T-helper 9 cell (primary cell): ENCODE measurements around the gene RAB5IF.
"Not testable (repeated sequence)": the region's sequence is repeated elsewhere in the genome, so short reads cannot be mapped to it uniquely, and the experiment has no call there.

Experiments used
- DNase-seq: peaks from one replicate; pipeline ENCODE4 v3.0.0-alpha.2; 2020
- total RNA-seq, 2 donors: gene quantifications; one replicate each; lab custom pipeline; 2026; lab: John Stamatoyannopoulos, UW

RAB5IF gene, protein sequence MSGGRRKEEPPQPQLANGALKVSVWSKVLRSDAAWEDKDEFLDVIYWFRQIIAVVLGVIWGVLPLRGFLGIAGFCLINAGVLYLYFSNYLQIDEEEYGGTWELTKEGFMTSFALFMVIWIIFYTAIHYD
- 5.5 to 13.5 reads per million in 2 donors for total RNA-seq

DNA sequence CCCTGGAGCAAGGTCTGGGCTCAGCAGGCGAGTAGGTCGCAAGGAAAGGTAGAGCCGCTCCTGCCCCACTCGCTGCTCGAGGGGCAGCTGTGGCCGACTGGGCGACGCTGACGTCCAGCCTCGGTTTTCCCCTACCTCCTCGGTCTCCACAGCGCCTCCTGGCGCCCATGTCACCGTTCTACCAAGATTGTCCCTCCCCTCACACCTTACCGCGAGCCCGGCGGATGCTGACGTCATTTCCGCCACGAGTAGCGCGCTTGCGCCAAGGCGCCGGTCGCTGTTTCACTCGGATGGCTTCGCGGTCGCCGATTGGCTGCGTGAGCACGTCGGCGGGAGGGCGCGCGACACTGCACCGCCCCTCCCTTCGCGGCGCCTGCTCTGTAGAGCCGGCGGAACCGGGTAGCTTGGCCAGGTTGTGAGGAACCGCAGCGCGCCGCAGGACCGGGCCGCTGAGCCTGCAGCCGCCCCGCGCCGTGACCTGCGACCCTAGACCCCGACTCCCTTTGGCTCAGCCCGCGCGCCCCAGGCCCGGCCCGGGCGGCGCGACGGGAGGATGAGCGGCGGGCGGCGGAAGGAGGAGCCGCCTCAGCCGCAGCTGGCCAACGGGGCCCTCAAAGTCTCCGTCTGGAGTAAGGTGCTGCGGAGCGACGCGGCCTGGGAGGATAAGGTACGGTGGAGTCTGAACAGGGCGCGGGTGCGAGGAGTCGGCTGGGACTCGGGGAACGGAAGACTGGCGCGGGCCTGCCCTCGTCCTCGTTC lies at the start of gene RAB5IF:
Gene RAB5IF (plus strand): TSS at position 381 of the 759 bp plus-strand sequence. CDS start 173 bp downstream, at position 554.
- peak; percentile 99 for DNase-seq

- DNase-seq, result no peak
These were observed 42.9 kb upstream of the RAB5IF start for GRCh38 chr20:36562724-36563123.

GRCh38 chr20:36563374-36563773 lies 42.2 kb upstream of the RAB5IF start:
- no peak for DNase-seq

- DNase-seq, result not testable (repeated sequence)
These were observed 41.4 kb upstream of the RAB5IF start for GRCh38 chr20:36564078-36564725.

- DNase-seq, result not testable (repeated sequence)
These were observed 40.9 kb upstream of the RAB5IF start for GRCh38 chr20:36564726-36565121.

- no peak for DNase-seq
These were observed 40.1 kb upstream of the RAB5IF start for GRCh38 chr20:36565520-36565919.

- no peak for DNase-seq
These were observed 35.6 kb upstream of the RAB5IF start for GRCh38 chr20:36569847-36570429.

- no peak for DNase-seq
These were observed 33.7 kb upstream of the RAB5IF start for GRCh38 chr20:36571564-36572504.

GRCh38 chr20:36572701-36573102 lies 32.9 kb upstream of the RAB5IF start:
- DNase-seq, result peak; percentile 52

DNA sequence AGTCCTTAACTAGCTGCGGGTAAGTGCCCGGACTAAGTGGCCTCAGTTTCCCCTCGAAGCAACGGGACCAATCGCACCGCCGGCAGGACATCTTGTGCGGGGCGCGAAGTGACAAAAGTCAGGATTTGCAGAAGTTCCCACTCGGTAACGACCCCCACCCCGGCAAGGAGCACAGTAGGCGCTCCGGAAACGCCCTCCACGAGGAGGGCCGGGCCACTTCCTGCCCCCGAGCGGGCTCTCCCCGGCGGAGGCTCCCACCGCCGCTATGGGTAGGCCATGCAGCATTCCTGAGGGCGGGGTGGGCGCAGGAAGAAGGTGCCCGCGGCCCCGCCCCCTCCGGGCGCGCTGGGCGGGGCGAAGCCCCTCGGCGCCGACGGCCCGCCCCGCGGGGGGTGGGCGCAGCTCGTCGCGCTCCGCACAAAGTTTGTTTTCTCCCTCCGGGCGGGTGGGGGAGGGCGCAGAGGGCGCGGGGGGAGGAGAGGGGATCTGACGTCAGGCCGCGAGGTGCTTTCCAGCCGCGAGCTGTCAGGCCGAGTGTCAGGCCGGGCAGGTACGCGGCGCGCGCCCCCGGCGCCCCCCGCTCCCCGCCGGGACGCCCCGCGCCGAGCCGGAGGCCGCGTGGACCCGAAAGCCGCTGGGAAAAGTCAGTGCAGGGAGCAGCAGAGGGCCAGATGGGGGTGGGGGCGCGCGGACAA lies 32.3 kb upstream of the RAB5IF start, which contains the start of gene TGIF2:
Gene TGIF2 (plus strand): TSS at position 495 of the 695 bp plus-strand sequence. CDS start 5,178 bp downstream, outside the sequence.
- peak; percentile 89 for DNase-seq

- peak; percentile 41 for DNase-seq
These were observed 31.7 kb upstream of the RAB5IF start for GRCh38 chr20:36573798-36574365.

DNA sequence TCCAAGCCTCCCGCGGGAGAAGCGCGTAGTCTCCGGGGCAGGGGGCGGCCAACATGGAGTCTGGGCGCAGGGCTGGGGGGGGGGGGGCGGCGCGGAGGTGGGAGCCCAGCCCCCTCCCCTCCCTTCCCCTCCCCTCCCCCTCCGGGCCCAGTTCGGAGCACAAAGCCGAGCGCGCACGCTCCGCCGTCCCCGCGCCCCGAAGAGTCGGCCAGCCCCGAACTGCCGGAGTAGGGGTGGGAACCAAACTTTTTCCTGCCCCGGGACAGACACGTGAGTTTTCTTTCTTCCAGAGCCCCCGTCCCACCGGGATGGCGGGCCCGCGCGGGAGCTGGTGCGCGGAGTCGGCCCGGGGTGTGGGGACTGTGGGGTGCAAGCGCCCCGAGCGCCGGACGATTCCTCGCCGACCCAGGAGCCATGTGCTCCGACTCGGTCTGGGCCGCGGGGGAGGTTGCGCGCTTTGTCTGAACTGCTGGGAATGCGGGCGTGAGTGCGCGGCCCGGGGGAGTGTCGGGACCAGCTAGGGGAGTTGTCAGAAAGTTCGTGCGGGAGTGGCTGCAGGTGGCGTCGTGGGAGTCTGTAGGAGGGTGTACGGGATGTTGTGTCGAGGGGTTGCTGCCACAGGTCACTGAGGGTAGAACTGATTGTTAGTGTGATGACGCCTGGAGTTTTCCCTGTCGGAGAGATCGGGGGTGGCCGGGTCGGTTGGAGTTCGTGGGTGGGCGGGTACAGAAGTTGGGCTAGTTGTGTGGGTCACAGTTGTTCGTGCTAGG lies 31.0 kb upstream of the RAB5IF start:
- peak; percentile 37 for DNase-seq

GRCh38 chr20:36576081-36576445 lies 29.5 kb upstream of the RAB5IF start:
- DNase-seq, result no peak

- DNase-seq, result no peak
These were observed 27.1 kb upstream of the RAB5IF start for GRCh38 chr20:36578356-36579041.

DNA sequence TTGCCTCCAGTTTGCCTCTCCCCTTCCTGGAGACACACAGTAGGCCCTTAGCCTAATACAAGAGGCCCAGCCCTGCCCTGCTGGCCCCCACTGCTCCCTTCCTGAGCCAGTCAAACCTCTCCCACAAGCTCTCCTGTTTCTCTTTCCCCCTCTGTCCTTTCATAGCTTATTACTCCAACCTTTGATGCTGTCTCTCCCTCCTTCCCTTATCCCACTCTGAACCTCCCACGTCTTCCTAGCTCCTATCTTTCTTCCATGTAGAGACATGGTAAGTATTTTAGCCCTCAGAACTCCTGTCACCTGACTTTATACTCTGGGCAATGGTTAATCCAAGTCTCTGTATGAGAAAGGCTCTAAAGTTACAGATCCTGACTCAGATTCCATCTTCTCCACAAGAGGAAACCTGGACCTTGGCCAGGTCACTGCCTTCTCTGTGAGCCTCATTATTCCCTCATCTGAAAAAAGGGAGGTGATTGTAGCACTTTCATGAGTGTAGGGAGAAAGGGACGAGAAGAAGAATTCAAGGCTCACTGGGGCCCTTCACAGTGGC lies 25.5 kb upstream of the RAB5IF start:
- DNase-seq, result no peak

DNA sequence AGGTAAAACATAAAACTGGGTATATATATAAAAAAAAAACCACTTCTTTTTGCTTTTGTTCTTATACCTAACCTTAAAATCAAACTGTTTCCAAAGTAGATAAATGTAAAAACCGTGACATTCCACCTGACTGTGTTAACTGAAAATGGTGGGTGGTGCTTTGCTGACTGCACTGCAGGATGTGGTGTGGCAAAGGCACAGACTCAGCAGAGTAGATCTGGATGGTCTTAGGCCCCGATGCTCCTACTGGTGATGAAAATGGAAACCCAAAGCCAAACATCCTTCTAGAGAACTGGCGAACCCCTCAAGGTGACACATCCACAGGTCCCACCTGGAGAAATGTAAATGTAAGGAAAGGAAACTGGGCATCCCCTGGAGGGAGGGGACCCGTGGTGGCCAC lies 23.3 kb upstream of the RAB5IF start:
- DNase-seq, result no peak

DNA sequence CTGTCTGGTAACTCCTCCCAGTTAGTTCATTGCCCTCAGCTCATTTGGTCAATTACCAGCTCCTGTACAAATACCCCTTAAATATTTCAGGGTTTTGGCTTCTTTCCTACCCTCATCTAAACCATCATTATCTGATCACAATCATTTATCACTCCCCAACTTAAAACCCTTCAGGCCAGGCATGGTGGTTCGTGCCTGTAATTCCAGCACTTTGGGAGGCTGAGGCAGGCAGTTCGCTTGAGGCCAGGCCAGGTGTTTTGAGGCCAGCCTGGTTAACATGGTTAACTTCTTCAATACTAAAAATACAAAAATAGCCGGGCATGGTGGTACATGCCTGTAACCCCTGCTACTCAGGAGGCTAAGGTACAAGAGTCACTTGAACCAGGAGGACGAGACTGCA lies 22.8 kb upstream of the RAB5IF start:
- DNase-seq, result no peak

DNA sequence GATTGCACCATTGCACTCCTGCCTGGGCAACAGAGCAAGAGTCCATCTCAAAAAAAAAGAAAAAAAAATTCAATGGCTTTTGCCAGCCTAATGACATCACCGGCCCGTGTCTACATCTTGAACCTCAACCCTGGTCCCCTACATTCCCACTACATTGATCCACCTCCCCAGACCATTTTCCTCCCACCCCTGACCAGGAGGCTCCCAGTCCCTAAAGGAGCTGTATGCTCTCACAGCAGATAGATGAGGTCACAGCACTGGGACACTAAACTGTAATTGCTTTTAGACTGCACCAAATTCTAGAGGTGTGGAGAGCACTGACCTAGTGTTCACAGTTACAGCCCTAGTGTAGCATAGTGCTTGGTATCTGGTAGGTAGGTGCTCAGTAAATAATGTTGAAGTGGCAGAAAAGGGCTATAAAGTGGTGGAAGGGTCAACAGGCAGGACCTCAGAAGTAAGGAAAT lies 21.5 kb upstream of the RAB5IF start:
- no peak for DNase-seq

DNA sequence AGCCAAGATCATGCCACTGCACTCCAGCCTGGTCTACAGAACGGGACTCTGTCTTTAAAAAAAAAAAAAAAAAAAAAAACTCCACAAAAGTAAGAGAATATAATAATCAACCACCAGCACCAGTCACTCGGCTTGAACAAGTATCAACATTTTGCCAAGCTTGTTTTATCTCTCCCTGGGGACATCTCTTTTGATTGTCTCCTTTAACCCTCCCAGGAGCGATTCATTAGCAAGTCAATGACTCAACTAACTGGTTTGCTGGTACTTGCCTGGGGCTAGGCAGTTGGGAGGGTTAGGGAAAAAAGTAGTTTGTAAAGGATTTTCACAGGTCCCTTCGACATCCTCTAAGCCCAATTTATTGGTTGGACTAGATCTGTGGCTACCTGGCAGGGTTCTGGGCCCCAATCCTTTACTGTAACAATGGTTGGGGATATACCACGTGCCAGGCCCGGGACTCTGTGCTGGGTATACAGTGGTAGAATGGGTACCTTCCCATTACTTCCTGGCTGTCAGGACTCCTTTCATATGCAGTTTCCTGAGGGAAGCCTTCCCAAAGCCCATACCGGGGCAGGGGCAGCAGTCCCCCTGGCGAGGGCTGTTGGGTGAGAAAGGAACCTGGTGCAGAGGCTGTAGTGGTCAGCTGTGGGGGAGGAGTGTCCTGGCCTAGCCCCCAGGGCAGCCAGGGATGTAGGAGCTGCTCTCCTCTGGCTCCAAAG lies 20.0 kb upstream of the RAB5IF start:
- DNase-seq, result no peak
